K562 (cell line): ENCODE measurements around the gene WNT6. TPM values are rescaled to one million over a fixed set of nuclear protein-coding genes. Genes with fewer than 3 reads are reported as not detected.

Experiments used
- ATAC-seq: fragments of 200-7000 bp; cut with Tn5 transposase; 3 replicates; pipeline ENCODE4 v1.9.1; 2020; ENCODE audit warnings: moderate library complexity
- BruUV-seq: library from RNA; stranded (reverse); fragments of 400-500 nt; replicated peaks from 2 replicates; lab custom pipeline; 2021; lab: Mats Ljungman, UMichigan
- CTCF ChIA-PET: fragments of 300-600 bp; formaldehyde crosslinking; extraction: SDS; loops from one replicate; lab custom pipeline; 2021; ENCODE audit warnings: low intra/inter-chr PET ratio; lab: Yijun Ruan, JAX
- POLR2A ChIA-PET: fragments of 300-600, 350-650 bp; sonication (Branson Sonifier 250); formaldehyde crosslinking; extraction: SDS; loops from one replicate; lab custom pipeline; 2021; ENCODE audit warnings: antibody characterized with exemption, inconsistent platforms; lab: Yijun Ruan, JAX
- DNase-seq, 4 experiments: peaks; one replicate each; pipeline versions ENCODE4 v3.0.0 to v3.0.0-alpha.2; 2011 to 2018; ENCODE audit warnings: low spot score in 3 of 4, mixed read lengths in 3 of 4; ENCODE audit errors: extremely low read depth in 1 of 4
- FAIRE-seq: peaks from 2 replicates; lab custom pipeline; 2011; peaks lifted over from hg19 to GRCh38; lab: Jason Lieb, UNC
- H2AFZ ChIP-seq: 2 replicates; pipeline ENCODE4 v1.6.0; 2011; ENCODE audit warnings: low read depth, low read length, control low read depth, inconsistent platforms
- H3K27ac ChIP-seq: fragments of 200-600 bp; 3 replicates; pipeline ENCODE4 v1.8.0; 2011; ENCODE audit warnings: low read depth, mild to moderate bottlenecking, control low read depth, inconsistent platforms, low read length, moderate library complexity, mixed read lengths; ENCODE audit errors: extremely low read depth
- H3K27me3 ChIP-seq, 2 experiments: fragments of 300-600 bp in 1 of 2; 2 replicates in 1 of 2; 3 replicates in 1 of 2; pipeline versions ENCODE4 v1.6.0 to v1.8.0; 2011; ENCODE audit warnings: inconsistent platforms in 2 of 2, low read length in 2 of 2, mild to moderate bottlenecking in 1 of 2, mixed read lengths in 1 of 2, moderate library complexity in 1 of 2; ENCODE audit not compliant: control insufficient read depth in 2 of 2, insufficient read depth in 2 of 2
- H3K36me3 ChIP-seq: fragments of 300-600 bp; 3 replicates; pipeline ENCODE4 v1.8.0; 2011; ENCODE audit warnings: mild to moderate bottlenecking, low read length, inconsistent platforms; ENCODE audit not compliant: control insufficient read depth, insufficient read depth
- H3K4me1 ChIP-seq, 2 experiments: fragments of 200-600 bp in 1 of 2; replicated peaks in 1 of 2; 2 replicates in 1 of 2; 3 replicates in 1 of 2; pipeline versions ENCODE4 v1.5.1 to v1.8.0; 2011; ENCODE audit warnings: inconsistent platforms in 2 of 2, low read length in 2 of 2, mild to moderate bottlenecking in 1 of 2, mixed read lengths in 1 of 2, moderate library complexity in 1 of 2; ENCODE audit not compliant: control insufficient read depth in 2 of 2, insufficient read depth in 2 of 2
- H3K4me2 ChIP-seq: 2 replicates; pipeline ENCODE4 v1.6.1; 2011; ENCODE audit warnings: low read length, control low read depth, inconsistent platforms, mixed read lengths; ENCODE audit not compliant: insufficient read depth
- H3K4me3 ChIP-seq: fragments of 200-600 bp; sonication (generic), shearing (Covaris generic); 2 replicates; pipeline ENCODE4 v1.5.1; 2016; ENCODE audit warnings: control low read depth, inconsistent platforms
- H3K79me2 ChIP-seq: fragments of 200-600 bp; 3 replicates; pipeline ENCODE4 v1.8.0; 2011; ENCODE audit warnings: low read length, inconsistent platforms; ENCODE audit not compliant: control insufficient read depth, insufficient read depth
- H3K9ac ChIP-seq, 2 experiments: 2 replicates each; pipeline versions ENCODE4 v1.6.0 to v1.6.1; 2011; ENCODE audit warnings: low read depth in 2 of 2, low read length in 2 of 2, control low read depth in 1 of 2, inconsistent platforms in 1 of 2, mild to moderate bottlenecking in 1 of 2, mixed read lengths in 1 of 2; ENCODE audit not compliant: insufficient read depth in 1 of 2
- H3K9me1 ChIP-seq: one replicate; pipeline ENCODE4 v1.6.0; 2011; ENCODE audit warnings: inconsistent platforms, mild to moderate bottlenecking, low read length, moderate library complexity; ENCODE audit not compliant: control insufficient read depth, insufficient read depth
- H3K9me3 ChIP-seq: replicated peaks from 2 replicates; pipeline ENCODE4 v1.5.1; 2011; ENCODE audit warnings: low read depth, low read length, inconsistent platforms; ENCODE audit not compliant: control insufficient read depth, insufficient read depth
- H4K20me1 ChIP-seq: replicated peaks from 2 replicates; pipeline ENCODE4 v1.6.1; 2011; ENCODE audit warnings: low read length, inconsistent platforms, mixed read lengths; ENCODE audit not compliant: control insufficient read depth, insufficient read depth
- CREM ChIP-seq: IDR thresholded peaks from 2 replicates; pipeline ENCODE4 v1.6.1; 2014; ENCODE audit warnings: antibody characterized with exemption, low read depth
- DACH1 ChIP-seq: fragments of 450-650 bp; IDR thresholded peaks from 2 replicates; pipeline ENCODE4 v1.6.1; 2018; ENCODE audit not compliant: partially characterized antibody
- NFIX ChIP-seq: fragments of 250-450 bp; sonication (Bioruptor Pico); IDR thresholded peaks from 2 replicates; pipeline ENCODE4 v1.4.0; 2020; ENCODE audit warnings: low read depth, mild to moderate bottlenecking, moderate library complexity
- NR4A1 ChIP-seq, 2 experiments: fragments of 250-450 bp in 1 of 2; fragments of 450-650 bp in 1 of 2; sonication (Bioruptor Pico) in 1 of 2; IDR thresholded peaks; 2 replicates each; pipeline versions ENCODE4 v1.4.0 to v1.6.1; 2016 to 2020; ENCODE audit warnings: mild to moderate bottlenecking in 2 of 2, missing compliant biosample characterization in 1 of 2, missing genetic modification characterization in 1 of 2, moderate library complexity in 1 of 2
- NRF1 ChIP-seq, 2 experiments: fragments of 450-650 bp; IDR thresholded peaks in 1 of 2; conservative IDR thresholded peaks in 1 of 2; 2 replicates each; pipeline ENCODE4 v1.6.1; 2014; ENCODE audit warnings: mild to moderate bottlenecking in 2 of 2
- RBM14 ChIP-seq: fragments of 200-400 bp; formaldehyde crosslinking; IDR thresholded peaks from 2 replicates; pipeline ENCODE4 v1.6.1; 2018; ENCODE audit warnings: low read depth, mild to moderate bottlenecking, low read length, moderate library complexity, borderline replicate concordance; ENCODE audit not compliant: insufficient read depth
- RBM25 ChIP-seq: fragments of 200-400 bp; formaldehyde crosslinking; IDR thresholded peaks from 2 replicates; pipeline ENCODE4 v1.6.1; 2018; ENCODE audit warnings: low read length, low read depth, moderate library complexity; ENCODE audit not compliant: severe bottlenecking
- SMC3 ChIP-seq: conservative IDR thresholded peaks from 2 replicates; pipeline ENCODE4 v1.6.1; 2011; ENCODE audit warnings: low read depth, low read length, improper control_type of control experiment; ENCODE audit not compliant: insufficient read depth
- TEAD1 ChIP-seq, 2 experiments: fragments of 450-650 bp in 1 of 2; sonication (generic) in 1 of 2; formaldehyde crosslinking; IDR thresholded peaks; 2 replicates each; pipeline versions ENCODE4 v1.4.0 to v1.8.0; 2020 to 2022; ENCODE audit warnings: mild to moderate bottlenecking in 2 of 2, missing genetic modification reagents in 1 of 2
- YY1 ChIP-seq, 3 experiments: IDR thresholded peaks; 2 replicates each; pipeline ENCODE4 v1.6.1; 2011; ENCODE audit warnings: low read length in 2 of 3, mild to moderate bottlenecking in 2 of 3, moderate library complexity in 2 of 3, borderline replicate concordance in 1 of 3, control low read depth in 1 of 3, low read depth in 1 of 3; ENCODE audit not compliant: insufficient read depth in 3 of 3, insufficient replicate concordance in 2 of 3, control insufficient read depth in 1 of 3, insufficient read length in 1 of 3; ENCODE audit errors: extremely low read depth in 1 of 3
- ZFX ChIP-seq: sonication (generic); formaldehyde crosslinking; IDR thresholded peaks from 2 replicates; pipeline ENCODE4 v1.8.0; 2022; ENCODE audit warnings: mild to moderate bottlenecking, missing genetic modification reagents, moderate library complexity
- WGBS: fragments of 100-300 bp; shearing (Covaris generic); methylation state at CpG from one replicate; pipeline ENCODE4 v1.1.6; 2016; ENCODE audit warnings: low coverage, mixed read lengths; ENCODE audit not compliant: insufficient coverage; ENCODE audit errors: missing lambda C conversion rate; 5-methylcytosine and 5-hydroxymethylcytosine counted together
- in situ Hi-C: fragments of 300-500 bp; cut with MboI; formaldehyde crosslinking; loops from 4 replicates; pipeline ENCODE4 v1.15.0; 2018; ENCODE audit warnings: inconsistent platforms, mixed read lengths
- intact Hi-C: fragments of 100-400 bp; cut with micrococcal nuclease; formaldehyde crosslinking; loops from 2 replicates; pipeline ENCODE4 v1.14.2; 2022
- polyA plus RNA-seq, 8 experiments: library from polyadenylated mRNA; depleted of rRNA in 4 of 8; stranded (reverse) in 5 of 8; unstranded in 3 of 8; fragments of >200 nt; fragmentation: Nextera tagmentation in 2 of 8; fragmentation: Illumina TruSeq in 1 of 8; extraction: Ambion mirVana in 2 of 8; extraction: Trizol in 1 of 8; gene quantifications; 2 replicates each; pipeline versions ENCODE4 v1.2.1 to v1.2.3, GENCODE V29; 2011 to 2014; ENCODE audit warnings: inconsistent platforms in 1 of 8, missing spikeins in 1 of 8
- total RNA-seq, 7 experiments: library from RNA; depleted of rRNA in 6 of 7; stranded (reverse); fragments of >200 nt in 6 of 7; fragmentation: Illumina TruSeq in 2 of 7; extraction: Trizol in 2 of 7; gene quantifications; 2 replicates each; pipeline versions ENCODE4 v1.2.1 to v1.2.3, GENCODE V29; 2011 to 2021; ENCODE audit warnings: low replicate concordance in 1 of 7
- TF ChIP-seq, protein P1 (sequence below): sonication (generic); formaldehyde crosslinking; IDR thresholded peaks from 2 replicates; pipeline ENCODE4 v1.8.0; 2022; ENCODE audit warnings: mild to moderate bottlenecking, missing genetic modification reagents
- TF ChIP-seq, protein P2 (sequence below), 2 experiments: IDR thresholded peaks; 2 replicates each; pipeline ENCODE4 v1.6.1; 2011; ENCODE audit warnings: borderline replicate concordance in 1 of 2, control low read depth in 1 of 2, low read depth in 1 of 2, low read length in 1 of 2, mild to moderate bottlenecking in 1 of 2, mixed read lengths in 1 of 2, moderate library complexity in 1 of 2; ENCODE audit not compliant: insufficient read depth in 1 of 2, insufficient read length in 1 of 2, poor library complexity in 1 of 2, severe bottlenecking in 1 of 2; ENCODE audit errors: extremely low read depth in 1 of 2
- TF ChIP-seq, protein P3 (sequence below): sonication (generic); formaldehyde crosslinking; IDR thresholded peaks from 2 replicates; pipeline ENCODE4 v1.8.0; 2022; ENCODE audit warnings: missing genetic modification reagents, mild to moderate bottlenecking, moderate library complexity, borderline replicate concordance
- TF ChIP-seq, protein P4 (sequence below): sonication (generic); formaldehyde crosslinking; IDR thresholded peaks from 2 replicates; pipeline ENCODE4 v1.9.0; 2022; ENCODE audit warnings: mild to moderate bottlenecking, missing genetic modification reagents

The WNT6 gene
- total and polyA plus RNA-seq, 9 of the 15 experiments (the other 6 are each of a cell fraction or from before 2014, with no cell fraction given), result not detected

DNA sequence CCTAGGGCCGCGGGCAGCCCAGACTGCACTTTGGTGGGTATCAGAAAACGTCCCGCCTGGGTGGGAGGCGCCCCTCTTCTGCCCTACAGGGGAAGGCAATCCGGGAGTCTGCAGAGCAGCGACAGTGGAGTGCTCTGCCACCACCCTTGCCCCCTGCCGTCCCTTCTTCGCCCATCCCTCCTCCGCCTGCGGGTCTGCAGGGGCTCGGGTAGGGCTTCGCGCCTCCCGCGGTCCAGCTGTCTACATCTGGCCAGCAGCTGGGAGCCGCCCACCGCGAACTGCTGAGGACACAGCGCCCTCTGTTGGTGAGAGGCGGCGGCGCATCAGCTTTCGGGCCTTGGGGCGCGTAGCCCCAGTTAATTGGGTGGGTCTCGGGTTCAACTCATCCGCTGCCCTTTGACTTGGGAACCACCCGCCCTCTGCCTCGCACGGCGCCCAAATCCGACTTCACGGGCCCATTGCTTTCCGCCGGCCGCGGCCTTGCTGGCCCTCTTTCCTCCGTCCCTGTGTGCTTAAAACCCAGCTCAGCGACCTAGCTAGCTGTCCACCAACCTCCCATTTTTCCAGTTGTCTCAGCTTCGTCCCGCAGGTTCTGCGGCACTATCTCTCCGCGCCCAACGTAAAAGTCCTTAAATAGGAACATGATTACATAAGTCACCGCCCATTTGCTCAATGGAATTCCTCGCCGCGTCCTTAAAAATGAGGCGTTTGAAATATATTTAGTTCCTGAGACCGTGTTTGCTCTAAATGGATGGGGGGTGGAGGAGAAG is 38.7 kb downstream of the WNT6 start:
- Histone ChIP-seq H3K79me2 (no peaks in the 10 kb centered on the region), H3K27ac (no peak overlapping the region), H4K20me1 (no peaks in the 10 kb centered on the region), H3K4me1 (peaks cover 0 to 22% of the 10 kb centered on the region in 2 experiments; a peak in 2 of 5 replicates), H3K36me3 (no peaks in the 10 kb centered on the region), H3K9ac (peak overlapping the region in 1 of 2 experiments; percentile 77; a peak in 2 of 4 replicates), H3K4me3 (no peak overlapping the region), H3K27me3 (peaks cover 0 to 24% of the 10 kb centered on the region in 2 experiments; a peak in 4 of 5 replicates), H3K4me2 (peak overlapping the region; percentile 55), H3K9me3 (no peaks in the 10 kb centered on the region), H2AFZ (0 out of 2 replicates have a peak overlapping the region, but pooled peaks have one; percentile 20), H3K9me1 (no peaks in the 10 kb centered on the region)
- in situ Hi-C loops, result no loop called here
- 7% methylated on average over 32 of the region's 52 CpGs for WGBS
- ChIA-PET POLR2A (interaction anchor here (0.7 to 1.2 kb wide), 3 partner anchors 9 to 43 kb away, joined by 4 to 5 read pairs (median 4); no protein-coding TSS in a partner anchor), CTCF (interaction anchor here (0.5 to 1.9 kb wide), 3 partner anchors 20 to 46 kb away, joined by 3 to 10 read pairs (median 5); no protein-coding TSS in a partner anchor)
- peak; percentile 59 for FAIRE-seq
- BruUV-seq, result no TSS peak
- peak; percentile 72 to 81 (median 77) for DNase-seq
- peak; percentile 96 for ATAC-seq
- intact Hi-C loops, result loop anchor here (1.0 kb wide), 2 partner anchors 22 to 45 kb away; no protein-coding TSS in a partner anchor
- peak; percentile 75 for TF ChIP-seq SMC3
- TF ChIP-seq YY1 (IDR thresholded peaks at IDR 0.05; ENCODE audit: borderline replicate concordance in 1 of 3, control insufficient read depth in 1 of 3, extremely low read depth in 1 of 3, insufficient read depth in 3 of 3, insufficient read length in 1 of 3, insufficient replicate concordance in 2 of 3, low read depth in 1 of 3, low read length in 2 of 3), result peak in 1 of 3 experiments; percentile 17
- no peak for TF ChIP-seq NR4A1 (CRISPR knock-in tag; IDR thresholded peaks at IDR 0.05)
- no peak for TF ChIP-seq NR4A1 (tag; IDR thresholded peaks at IDR 0.05)
- 0 out of 4 replicates have a peak, but pooled peaks of 1 of the 2 experiments have one; percentile 34 for TF ChIP-seq TEAD1 (CRISPR knock-in tag; IDR thresholded peaks at IDR 0.05)
- peak; percentile 75 for TF ChIP-seq DACH1
- TF ChIP-seq, protein P1, sequence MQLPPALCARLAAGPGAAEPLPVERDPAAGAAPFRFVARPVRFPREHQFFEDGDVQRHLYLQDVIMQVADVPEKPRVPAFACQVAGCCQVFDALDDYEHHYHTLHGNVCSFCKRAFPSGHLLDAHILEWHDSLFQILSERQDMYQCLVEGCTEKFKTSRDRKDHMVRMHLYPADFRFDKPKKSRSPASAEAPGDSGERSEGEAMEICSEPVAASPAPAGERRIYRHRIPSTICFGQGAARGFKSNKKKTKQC (CRISPR knock-in tag), result 0 out of 2 replicates have a peak, but pooled peaks have one; percentile 29
- TF ChIP-seq, protein P2, sequence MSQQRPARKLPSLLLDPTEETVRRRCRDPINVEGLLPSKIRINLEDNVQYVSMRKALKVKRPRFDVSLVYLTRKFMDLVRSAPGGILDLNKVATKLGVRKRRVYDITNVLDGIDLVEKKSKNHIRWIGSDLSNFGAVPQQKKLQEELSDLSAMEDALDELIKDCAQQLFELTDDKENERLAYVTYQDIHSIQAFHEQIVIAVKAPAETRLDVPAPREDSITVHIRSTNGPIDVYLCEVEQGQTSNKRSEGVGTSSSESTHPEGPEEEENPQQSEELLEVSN (IDR thresholded peaks at IDR 0.05; ENCODE audit: borderline replicate concordance in 1 of 2, extremely low read depth in 1 of 2, insufficient read depth in 1 of 2, insufficient read length in 1 of 2, low read depth in 1 of 2, low read length in 1 of 2, poor library complexity in 1 of 2, severe bottlenecking in 1 of 2), result peak; percentile 73 to 92
- TF ChIP-seq, protein P3, sequence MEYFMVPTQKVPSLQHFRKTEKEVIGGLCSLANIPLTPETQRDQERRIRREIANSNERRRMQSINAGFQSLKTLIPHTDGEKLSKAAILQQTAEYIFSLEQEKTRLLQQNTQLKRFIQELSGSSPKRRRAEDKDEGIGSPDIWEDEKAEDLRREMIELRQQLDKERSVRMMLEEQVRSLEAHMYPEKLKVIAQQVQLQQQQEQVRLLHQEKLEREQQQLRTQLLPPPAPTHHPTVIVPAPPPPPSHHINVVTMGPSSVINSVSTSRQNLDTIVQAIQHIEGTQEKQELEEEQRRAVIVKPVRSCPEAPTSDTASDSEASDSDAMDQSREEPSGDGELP (CRISPR knock-in tag), result peak; percentile 98
- TF ChIP-seq, protein P4, sequence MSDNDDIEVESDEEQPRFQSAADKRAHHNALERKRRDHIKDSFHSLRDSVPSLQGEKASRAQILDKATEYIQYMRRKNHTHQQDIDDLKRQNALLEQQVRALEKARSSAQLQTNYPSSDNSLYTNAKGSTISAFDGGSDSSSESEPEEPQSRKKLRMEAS (CRISPR knock-in tag), result peak; percentile 58
- no peak for TF ChIP-seq RBM14
- TF ChIP-seq CREM, result peak; percentile 39; the same call in 1 of the 2 replicates
- TF ChIP-seq ZFX, result peak; percentile 38; the same call in 1 of the 2 replicates
- no peak for TF ChIP-seq RBM25
- TF ChIP-seq NRF1 (conservative IDR thresholded peaks at IDR 0.05 in 1 of 2, IDR thresholded peaks at IDR 0.05 in 1 of 2), result no peak
- no peak for TF ChIP-seq NFIX (CRISPR knock-in tag)
